GM23338 (cell line): ENCODE results near the gene ITGB5. TPM values are rescaled to one million over a fixed set of nuclear protein-coding genes. Genes with fewer than 3 reads are reported as not detected.

Source experiments
- ATAC-seq: fragments of 200-7000 bp; cut with Tn5 transposase; 3 replicates; pipeline ENCODE4 v1.9.1; 2020
- DNase-seq: peaks from one replicate; pipeline ENCODE4 v3.0.0-alpha.2; 2015; ENCODE audit warnings: low spot score
- H2AFZ ChIP-seq: fragments of 200-600 bp; sonication (generic); 2 replicates; pipeline ENCODE4 v1.8.0; 2016; ENCODE audit warnings: antibody characterized with exemption, mild to moderate bottlenecking, moderate library complexity
- H3F3A ChIP-seq: fragments of 200-600 bp; sonication (generic); replicated peaks from 2 replicates; pipeline ENCODE4 v1.8.0; 2017; ENCODE audit warnings: antibody characterized with exemption, mixed run types, low read depth
- H3K27ac ChIP-seq: fragments of 200-600 bp; sonication (generic); 2 replicates; pipeline ENCODE4 v1.6.1; 2016; ENCODE audit warnings: low read depth
- H3K27me3 ChIP-seq: fragments of 200-600 bp; sonication (generic); 2 replicates; pipeline ENCODE4 v1.8.0; 2016; ENCODE audit warnings: mild to moderate bottlenecking, mixed run types, moderate library complexity; ENCODE audit not compliant: insufficient read depth
- H3K36me3 ChIP-seq: fragments of 200-600 bp; sonication (generic); 2 replicates; pipeline ENCODE4 v1.8.0; 2016; ENCODE audit warnings: mild to moderate bottlenecking; ENCODE audit not compliant: insufficient read depth
- H3K4me1 ChIP-seq: fragments of 200-600 bp; sonication (generic); 2 replicates; pipeline ENCODE4 v1.8.0; 2016; ENCODE audit warnings: mild to moderate bottlenecking, moderate library complexity; ENCODE audit not compliant: insufficient read depth
- H3K4me2 ChIP-seq: fragments of 200-600 bp; sonication (generic); 2 replicates; pipeline ENCODE4 v1.7.1; 2017; ENCODE audit warnings: mixed run types
- H3K4me3 ChIP-seq: fragments of 200-600 bp; sonication (generic); 2 replicates; pipeline ENCODE4 v1.6.1; 2016; ENCODE audit warnings: mixed run types
- H3K79me2 ChIP-seq: fragments of 200-600 bp; sonication (generic); replicated peaks from 2 replicates; pipeline ENCODE4 v1.8.0; 2017; ENCODE audit warnings: mild to moderate bottlenecking; ENCODE audit not compliant: insufficient read depth
- H3K9me2 ChIP-seq: fragments of 200-600 bp; sonication (generic); 2 replicates; pipeline ENCODE4 v1.8.0; 2017; ENCODE audit not compliant: insufficient read depth
- H4K20me1 ChIP-seq: fragments of 200-600 bp; sonication (generic); replicated peaks from 2 replicates; pipeline ENCODE4 v1.8.0; 2017; ENCODE audit warnings: mild to moderate bottlenecking; ENCODE audit not compliant: insufficient read depth
- H3K27ac Mint-ChIP-seq: 2 replicates; pipeline ENCODE4 v1.8.0; 2020; ENCODE audit warnings: inconsistent platforms, mild to moderate bottlenecking, moderate library complexity, mixed read lengths
- H3K27me3 Mint-ChIP-seq: 3 replicates; pipeline ENCODE4 v1.8.0; 2022; ENCODE audit warnings: low read depth, mild to moderate bottlenecking, moderate library complexity, mixed read lengths, inconsistent platforms; ENCODE audit not compliant: insufficient read depth, poor library complexity
- H3K36me3 Mint-ChIP-seq: 3 replicates; pipeline ENCODE4 v1.8.0; 2021; ENCODE audit warnings: low read depth, mild to moderate bottlenecking, inconsistent platforms, moderate library complexity, mixed read lengths
- H3K4me1 Mint-ChIP-seq: 3 replicates; pipeline ENCODE4 v1.8.0; 2020; ENCODE audit warnings: mild to moderate bottlenecking, inconsistent platforms, mixed read lengths
- H3K4me3 Mint-ChIP-seq: 3 replicates; pipeline ENCODE4 v1.8.0; 2021; ENCODE audit warnings: moderate library complexity, mild to moderate bottlenecking, inconsistent platforms, mixed read lengths
- H3K9me3 Mint-ChIP-seq: 3 replicates; pipeline ENCODE4 v1.8.0; 2020; ENCODE audit warnings: moderate library complexity, mild to moderate bottlenecking, inconsistent platforms, mixed read lengths
- CREB1 ChIP-seq: fragments of 250-450 bp; sonication (Bioruptor Pico); IDR thresholded peaks from 2 replicates; pipeline ENCODE4 v1.5.0; 2020; ENCODE audit warnings: low read depth, mild to moderate bottlenecking, moderate library complexity
- EZH2 ChIP-seq: fragments of 200-600 bp; sonication (generic); IDR thresholded peaks from one replicate; pipeline ENCODE4 v1.8.0; 2017; ENCODE audit warnings: antibody characterized with exemption, mild to moderate bottlenecking, low read depth; ENCODE audit not compliant: unreplicated experiment
- EZH2phosphoT487 ChIP-seq: fragments of 200-600 bp; sonication (generic); IDR thresholded peaks from one replicate; pipeline ENCODE4 v1.8.1; 2018; ENCODE audit warnings: antibody characterized with exemption; ENCODE audit not compliant: unreplicated experiment
- JUNB ChIP-seq: IDR thresholded peaks from one replicate; pipeline ENCODE4 v1.6.1; 2016; ENCODE audit warnings: antibody characterized with exemption; ENCODE audit not compliant: unreplicated experiment
- NANOG ChIP-seq: IDR thresholded peaks from 2 replicates; pipeline ENCODE4 v1.6.1; 2016; ENCODE audit warnings: antibody characterized with exemption, borderline replicate concordance
- POLR2AphosphoS5 ChIP-seq: IDR thresholded peaks from 2 replicates; pipeline ENCODE4 v1.6.1; 2016; ENCODE audit warnings: antibody characterized with exemption, low read depth
- STAT1 ChIP-seq: IDR thresholded peaks from one replicate; pipeline ENCODE4 v1.6.1; 2016; ENCODE audit warnings: antibody characterized with exemption; ENCODE audit not compliant: unreplicated experiment
- ZNF114 ChIP-seq: fragments of 250-450 bp; sonication (Bioruptor Pico); IDR thresholded peaks from 2 replicates; pipeline ENCODE4 v1.5.0; 2020; ENCODE audit warnings: mild to moderate bottlenecking, moderate library complexity
- ZNF331 ChIP-seq: fragments of 250-450 bp; sonication (Bioruptor Pico); IDR thresholded peaks from 2 replicates; pipeline ENCODE4 v1.5.0; 2020; ENCODE audit warnings: low read depth, mild to moderate bottlenecking, moderate library complexity
- polyA plus RNA-seq: library from polyadenylated mRNA; unstranded; fragments of >200 nt; fragmentation: Nextera tagmentation; extraction: Ambion mirVana; gene quantifications from 2 replicates; pipeline ENCODE4 v1.2.1, GENCODE V29; 2016
- total RNA-seq: library from RNA; depleted of rRNA; stranded (reverse); fragments of >200 nt; shearing (Covaris generic); gene quantifications from 2 replicates; pipeline ENCODE4 v1.2.3, GENCODE V29; 2014
- TF ChIP-seq, protein P1 (sequence below), 2 experiments: fragments of 200-600 bp in 1 of 2; sonication (generic) in 1 of 2; conservative IDR thresholded peaks; 2 replicates each; pipeline versions ENCODE4 v1.5.1 to v1.6.1; 2016 to 2017; ENCODE audit warnings: antibody characterized with exemption in 2 of 2, low read depth in 2 of 2, mild to moderate bottlenecking in 2 of 2, moderate library complexity in 1 of 2
- TF ChIP-seq, protein P2 (sequence below): fragments of 250-450 bp; sonication (Bioruptor Pico); IDR thresholded peaks from 2 replicates; pipeline ENCODE4 v1.5.0; 2020; ENCODE audit warnings: mild to moderate bottlenecking, moderate library complexity
- TF ChIP-seq, protein P3 (sequence below): IDR thresholded peaks from one replicate; pipeline ENCODE4 v1.6.1; 2018; ENCODE audit warnings: antibody characterized with exemption; ENCODE audit not compliant: unreplicated experiment
- TF ChIP-seq, protein P4 (sequence below): IDR thresholded peaks from 2 replicates; pipeline ENCODE4 v1.6.1; 2016; ENCODE audit warnings: antibody characterized with exemption

Gene ITGB5
- total and polyA plus RNA-seq, 2 experiments from 2014 or later: 68.2 to 269 TPM

DNA sequence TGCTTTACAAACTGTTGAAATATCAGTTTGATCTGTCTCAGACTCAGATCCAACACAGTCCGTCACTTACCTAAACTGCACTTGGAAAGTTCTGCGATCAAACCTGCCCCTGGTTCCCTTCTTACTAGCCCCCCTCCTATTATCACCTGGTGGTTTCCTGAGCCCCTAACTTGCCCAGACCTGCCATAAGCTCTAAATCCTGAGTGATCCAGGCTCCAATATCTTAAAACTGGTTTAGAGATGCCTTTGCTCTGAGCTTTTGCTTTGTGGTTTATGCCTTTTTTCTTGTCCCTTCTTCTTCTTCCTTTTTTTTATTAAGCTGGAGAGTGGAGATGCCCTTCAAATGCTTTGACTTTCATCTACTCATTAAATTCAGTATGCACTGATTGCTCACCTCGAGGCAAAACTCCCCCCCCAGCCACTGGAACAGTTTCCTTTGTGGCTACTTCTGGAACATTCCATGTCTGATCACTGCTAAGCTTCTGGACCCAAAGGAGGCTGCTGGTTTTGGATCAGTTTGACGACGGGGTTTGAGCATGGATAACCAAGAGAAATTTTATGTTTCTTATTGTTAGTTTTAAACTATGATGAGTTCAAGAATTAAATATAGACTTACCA lies 3.5 kb upstream of the ITGB5 start:
- H3K9me2 ChIP-seq: no peaks in the 10 kb centered on the region; the same call in 1 of the 2 replicates
- peaks cover 14% of the 10 kb centered on the region for H3K27me3 Mint-ChIP-seq
- no peak for DNase-seq
- H3K4me1 ChIP-seq: peaks cover 4% of the 10 kb centered on the region
- peak overlapping the region; percentile 92 for H3K27ac Mint-ChIP-seq
- no peak for ATAC-seq
- peaks cover 33% of the 10 kb centered on the region for H3K4me1 Mint-ChIP-seq
- H3K4me2 ChIP-seq: no peak overlapping the region
- H3K27me3 ChIP-seq: no peaks in the 10 kb centered on the region
- peaks cover 4% of the 10 kb centered on the region for H3K79me2 ChIP-seq
- H3F3A ChIP-seq: peaks cover 7% of the 10 kb centered on the region; the same call in 1 of the 2 replicates
- H2AFZ ChIP-seq: no peak overlapping the region
- TF ChIP-seq CREB1 (CRISPR knock-in tag): no peak
- TF ChIP-seq, protein P1, sequence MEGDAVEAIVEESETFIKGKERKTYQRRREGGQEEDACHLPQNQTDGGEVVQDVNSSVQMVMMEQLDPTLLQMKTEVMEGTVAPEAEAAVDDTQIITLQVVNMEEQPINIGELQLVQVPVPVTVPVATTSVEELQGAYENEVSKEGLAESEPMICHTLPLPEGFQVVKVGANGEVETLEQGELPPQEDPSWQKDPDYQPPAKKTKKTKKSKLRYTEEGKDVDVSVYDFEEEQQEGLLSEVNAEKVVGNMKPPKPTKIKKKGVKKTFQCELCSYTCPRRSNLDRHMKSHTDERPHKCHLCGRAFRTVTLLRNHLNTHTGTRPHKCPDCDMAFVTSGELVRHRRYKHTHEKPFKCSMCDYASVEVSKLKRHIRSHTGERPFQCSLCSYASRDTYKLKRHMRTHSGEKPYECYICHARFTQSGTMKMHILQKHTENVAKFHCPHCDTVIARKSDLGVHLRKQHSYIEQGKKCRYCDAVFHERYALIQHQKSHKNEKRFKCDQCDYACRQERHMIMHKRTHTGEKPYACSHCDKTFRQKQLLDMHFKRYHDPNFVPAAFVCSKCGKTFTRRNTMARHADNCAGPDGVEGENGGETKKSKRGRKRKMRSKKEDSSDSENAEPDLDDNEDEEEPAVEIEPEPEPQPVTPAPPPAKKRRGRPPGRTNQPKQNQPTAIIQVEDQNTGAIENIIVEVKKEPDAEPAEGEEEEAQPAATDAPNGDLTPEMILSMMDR (conservative IDR thresholded peaks at IDR 0.05; ENCODE audit: low read depth in 2 of 2): no peak
- TF ChIP-seq, protein P2, sequence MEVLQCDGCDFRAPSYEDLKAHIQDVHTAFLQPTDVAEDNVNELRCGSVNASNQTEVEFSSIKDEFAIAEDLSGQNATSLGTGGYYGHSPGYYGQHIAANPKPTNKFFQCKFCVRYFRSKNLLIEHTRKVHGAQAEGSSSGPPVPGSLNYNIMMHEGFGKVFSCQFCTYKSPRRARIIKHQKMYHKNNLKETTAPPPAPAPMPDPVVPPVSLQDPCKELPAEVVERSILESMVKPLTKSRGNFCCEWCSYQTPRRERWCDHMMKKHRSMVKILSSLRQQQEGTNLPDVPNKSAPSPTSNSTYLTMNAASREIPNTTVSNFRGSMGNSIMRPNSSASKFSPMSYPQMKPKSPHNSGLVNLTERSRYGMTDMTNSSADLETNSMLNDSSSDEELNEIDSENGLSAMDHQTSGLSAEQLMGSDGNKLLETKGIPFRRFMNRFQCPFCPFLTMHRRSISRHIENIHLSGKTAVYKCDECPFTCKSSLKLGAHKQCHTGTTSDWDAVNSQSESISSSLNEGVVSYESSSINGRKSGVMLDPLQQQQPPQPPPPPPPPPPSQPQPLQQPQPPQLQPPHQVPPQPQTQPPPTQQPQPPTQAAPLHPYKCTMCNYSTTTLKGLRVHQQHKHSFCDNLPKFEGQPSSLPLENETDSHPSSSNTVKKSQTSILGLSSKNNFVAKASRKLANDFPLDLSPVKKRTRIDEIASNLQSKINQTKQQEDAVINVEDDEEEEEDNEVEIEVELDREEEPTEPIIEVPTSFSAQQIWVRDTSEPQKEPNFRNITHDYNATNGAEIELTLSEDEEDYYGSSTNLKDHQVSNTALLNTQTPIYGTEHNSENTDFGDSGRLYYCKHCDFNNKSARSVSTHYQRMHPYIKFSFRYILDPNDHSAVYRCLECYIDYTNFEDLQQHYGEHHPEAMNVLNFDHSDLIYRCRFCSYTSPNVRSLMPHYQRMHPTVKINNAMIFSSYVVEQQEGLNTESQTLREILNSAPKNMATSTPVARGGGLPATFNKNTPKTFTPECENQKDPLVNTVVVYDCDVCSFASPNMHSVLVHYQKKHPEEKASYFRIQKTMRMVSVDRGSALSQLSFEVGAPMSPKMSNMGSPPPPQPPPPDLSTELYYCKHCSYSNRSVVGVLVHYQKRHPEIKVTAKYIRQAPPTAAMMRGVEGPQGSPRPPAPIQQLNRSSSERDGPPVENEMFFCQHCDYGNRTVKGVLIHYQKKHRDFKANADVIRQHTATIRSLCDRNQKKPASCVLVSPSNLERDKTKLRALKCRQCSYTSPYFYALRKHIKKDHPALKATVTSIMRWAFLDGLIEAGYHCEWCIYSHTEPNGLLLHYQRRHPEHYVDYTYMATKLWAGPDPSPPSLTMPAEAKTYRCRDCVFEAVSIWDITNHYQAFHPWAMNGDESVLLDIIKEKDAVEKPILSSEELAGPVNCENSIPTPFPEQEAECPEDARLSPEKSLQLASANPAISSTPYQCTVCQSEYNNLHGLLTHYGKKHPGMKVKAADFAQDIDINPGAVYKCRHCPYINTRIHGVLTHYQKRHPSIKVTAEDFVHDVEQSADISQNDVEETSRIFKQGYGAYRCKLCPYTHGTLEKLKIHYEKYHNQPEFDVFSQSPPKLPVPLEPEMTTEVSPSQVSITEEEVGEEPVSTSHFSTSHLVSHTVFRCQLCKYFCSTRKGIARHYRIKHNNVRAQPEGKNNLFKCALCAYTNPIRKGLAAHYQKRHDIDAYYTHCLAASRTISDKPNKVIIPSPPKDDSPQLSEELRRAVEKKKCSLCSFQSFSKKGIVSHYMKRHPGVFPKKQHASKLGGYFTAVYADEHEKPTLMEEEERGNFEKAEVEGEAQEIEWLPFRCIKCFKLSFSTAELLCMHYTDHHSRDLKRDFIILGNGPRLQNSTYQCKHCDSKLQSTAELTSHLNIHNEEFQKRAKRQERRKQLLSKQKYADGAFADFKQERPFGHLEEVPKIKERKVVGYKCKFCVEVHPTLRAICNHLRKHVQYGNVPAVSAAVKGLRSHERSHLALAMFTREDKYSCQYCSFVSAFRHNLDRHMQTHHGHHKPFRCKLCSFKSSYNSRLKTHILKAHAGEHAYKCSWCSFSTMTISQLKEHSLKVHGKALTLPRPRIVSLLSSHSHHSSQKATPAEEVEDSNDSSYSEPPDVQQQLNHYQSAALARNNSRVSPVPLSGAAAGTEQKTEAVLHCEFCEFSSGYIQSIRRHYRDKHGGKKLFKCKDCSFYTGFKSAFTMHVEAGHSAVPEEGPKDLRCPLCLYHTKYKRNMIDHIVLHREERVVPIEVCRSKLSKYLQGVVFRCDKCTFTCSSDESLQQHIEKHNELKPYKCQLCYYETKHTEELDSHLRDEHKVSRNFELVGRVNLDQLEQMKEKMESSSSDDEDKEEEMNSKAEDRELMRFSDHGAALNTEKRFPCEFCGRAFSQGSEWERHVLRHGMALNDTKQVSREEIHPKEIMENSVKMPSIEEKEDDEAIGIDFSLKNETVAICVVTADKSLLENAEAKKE (CRISPR knock-in tag): no peak
- TF ChIP-seq NANOG: no peak
- TF ChIP-seq, protein P3, sequence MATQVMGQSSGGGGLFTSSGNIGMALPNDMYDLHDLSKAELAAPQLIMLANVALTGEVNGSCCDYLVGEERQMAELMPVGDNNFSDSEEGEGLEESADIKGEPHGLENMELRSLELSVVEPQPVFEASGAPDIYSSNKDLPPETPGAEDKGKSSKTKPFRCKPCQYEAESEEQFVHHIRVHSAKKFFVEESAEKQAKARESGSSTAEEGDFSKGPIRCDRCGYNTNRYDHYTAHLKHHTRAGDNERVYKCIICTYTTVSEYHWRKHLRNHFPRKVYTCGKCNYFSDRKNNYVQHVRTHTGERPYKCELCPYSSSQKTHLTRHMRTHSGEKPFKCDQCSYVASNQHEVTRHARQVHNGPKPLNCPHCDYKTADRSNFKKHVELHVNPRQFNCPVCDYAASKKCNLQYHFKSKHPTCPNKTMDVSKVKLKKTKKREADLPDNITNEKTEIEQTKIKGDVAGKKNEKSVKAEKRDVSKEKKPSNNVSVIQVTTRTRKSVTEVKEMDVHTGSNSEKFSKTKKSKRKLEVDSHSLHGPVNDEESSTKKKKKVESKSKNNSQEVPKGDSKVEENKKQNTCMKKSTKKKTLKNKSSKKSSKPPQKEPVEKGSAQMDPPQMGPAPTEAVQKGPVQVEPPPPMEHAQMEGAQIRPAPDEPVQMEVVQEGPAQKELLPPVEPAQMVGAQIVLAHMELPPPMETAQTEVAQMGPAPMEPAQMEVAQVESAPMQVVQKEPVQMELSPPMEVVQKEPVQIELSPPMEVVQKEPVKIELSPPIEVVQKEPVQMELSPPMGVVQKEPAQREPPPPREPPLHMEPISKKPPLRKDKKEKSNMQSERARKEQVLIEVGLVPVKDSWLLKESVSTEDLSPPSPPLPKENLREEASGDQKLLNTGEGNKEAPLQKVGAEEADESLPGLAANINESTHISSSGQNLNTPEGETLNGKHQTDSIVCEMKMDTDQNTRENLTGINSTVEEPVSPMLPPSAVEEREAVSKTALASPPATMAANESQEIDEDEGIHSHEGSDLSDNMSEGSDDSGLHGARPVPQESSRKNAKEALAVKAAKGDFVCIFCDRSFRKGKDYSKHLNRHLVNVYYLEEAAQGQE: no peak
- no peak for TF ChIP-seq ZNF114
- TF ChIP-seq POLR2AphosphoS5: no peak
- no peak for TF ChIP-seq EZH2
- TF ChIP-seq ZNF331 (CRISPR knock-in tag): no peak
- TF ChIP-seq, protein P4, sequence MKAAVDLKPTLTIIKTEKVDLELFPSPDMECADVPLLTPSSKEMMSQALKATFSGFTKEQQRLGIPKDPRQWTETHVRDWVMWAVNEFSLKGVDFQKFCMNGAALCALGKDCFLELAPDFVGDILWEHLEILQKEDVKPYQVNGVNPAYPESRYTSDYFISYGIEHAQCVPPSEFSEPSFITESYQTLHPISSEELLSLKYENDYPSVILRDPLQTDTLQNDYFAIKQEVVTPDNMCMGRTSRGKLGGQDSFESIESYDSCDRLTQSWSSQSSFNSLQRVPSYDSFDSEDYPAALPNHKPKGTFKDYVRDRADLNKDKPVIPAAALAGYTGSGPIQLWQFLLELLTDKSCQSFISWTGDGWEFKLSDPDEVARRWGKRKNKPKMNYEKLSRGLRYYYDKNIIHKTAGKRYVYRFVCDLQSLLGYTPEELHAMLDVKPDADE: no peak
- TF ChIP-seq STAT1: no peak
- no peak for TF ChIP-seq JUNB
- no peak for TF ChIP-seq EZH2phosphoT487
- H3K36me3 ChIP-seq: no peaks in the 10 kb centered on the region
- no peak overlapping the region; the same call in 2 of the 3 replicates for H3K4me3 Mint-ChIP-seq
- no peaks in the 10 kb centered on the region for H4K20me1 ChIP-seq
- peaks cover 3% of the 10 kb centered on the region for H3K9me3 Mint-ChIP-seq
- no peak overlapping the region for H3K4me3 ChIP-seq
- H3K27ac ChIP-seq: peak overlapping the region; percentile 97
- peaks cover 5% of the 10 kb centered on the region; the same call in 1 of the 3 replicates for H3K36me3 Mint-ChIP-seq
